Measurements from ENCODE around the gene SH3TC1. TPM values are rescaled to one million over a fixed set of nuclear protein-coding genes. Genes with fewer than 3 reads are reported as not detected.
A peak's percentile ranks its signal among the peaks of the same experiment; 100 is the strongest.

SH3TC1 gene
- total and polyA plus RNA-seq, 2 of the 13 experiments (the other 11 are each of a cell fraction or from before 2014, with no cell fraction given), result 14.9 to 21.8 TPM

DNA sequence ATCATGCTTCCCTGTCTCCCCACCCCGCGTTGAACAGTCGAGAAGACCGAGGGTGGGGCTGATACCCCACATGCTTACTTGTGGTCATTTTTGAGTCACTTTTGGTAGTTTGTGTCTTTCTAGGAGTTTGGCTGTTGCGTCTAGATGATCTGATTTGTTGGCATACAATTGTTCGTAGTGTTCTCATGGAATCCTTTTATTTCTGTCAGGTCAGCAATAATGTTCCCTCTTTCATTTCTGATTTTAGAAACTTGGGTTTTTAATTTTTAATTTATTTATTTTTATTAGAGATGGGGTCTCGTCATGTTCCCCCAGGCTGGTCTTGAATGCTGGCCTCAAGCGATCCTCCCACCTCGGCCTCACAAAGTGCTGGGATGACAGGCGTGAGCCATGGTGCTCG lies 30.9 kb downstream of the SH3TC1 start:
- Histone ChIP-seq H3K79me2 (ENCODE audit: insufficient read depth, low read length) (no peaks in the 10 kb centered on the region), H3K4me2 (ENCODE audit: low read depth, low read length) (no peak overlapping the region), H3K4me1 (ENCODE audit: insufficient read depth, low read length) (peaks cover 38% of the 10 kb centered on the region), H3K27me3 (ENCODE audit: control insufficient read depth in 1 of 2, insufficient read depth in 2 of 2, low read length in 2 of 2) (no peaks in the 10 kb centered on the region), H3K9ac (ENCODE audit: insufficient read depth, low read depth, low read length) (no peak overlapping the region), H3K4me3 (replicated peaks in 1 of 3; ENCODE audit: insufficient read depth in 1 of 3, low read depth in 2 of 3, low read length in 3 of 3) (no peak overlapping the region), H3K27ac (ENCODE audit: extremely low read length, insufficient read depth, low read length) (no peak overlapping the region), H2AFZ (ENCODE audit: low read length) (no peak overlapping the region), H3K36me3 (replicated peaks in 1 of 2; ENCODE audit: control insufficient read depth in 1 of 2, insufficient read depth in 2 of 2, low read length in 2 of 2) (peaks cover 13 to 33% of the 10 kb centered on the region in 2 experiments), H4K20me1 (ENCODE audit: insufficient read depth, low read length) (no peaks in the 10 kb centered on the region), H3K9me3 (ENCODE audit: low read length) (no peaks in the 10 kb centered on the region)
- ChIA-PET CTCF (ENCODE audit: low intra/inter-chr PET ratio, low total read pairs) (no interaction called here), POLR2A (no interaction called here)
- ATAC-seq (no peak), FAIRE-seq (no peak), DNase-seq (ENCODE audit: low spot score) (no peak)
- BruUV-seq (replicated peaks), result no TSS peak
- 0 out of 2 replicates have a peak, but pooled peaks have one; percentile 32 for TF ChIP-seq POLR2G (IDR thresholded peaks at IDR 0.05; ENCODE audit: low read depth, low read length)
- peak; percentile 95 for TF ChIP-seq MAFF (IDR thresholded peaks at IDR 0.05; ENCODE audit: low read depth, low read length)
- TF ChIP-seq, protein P1, sequence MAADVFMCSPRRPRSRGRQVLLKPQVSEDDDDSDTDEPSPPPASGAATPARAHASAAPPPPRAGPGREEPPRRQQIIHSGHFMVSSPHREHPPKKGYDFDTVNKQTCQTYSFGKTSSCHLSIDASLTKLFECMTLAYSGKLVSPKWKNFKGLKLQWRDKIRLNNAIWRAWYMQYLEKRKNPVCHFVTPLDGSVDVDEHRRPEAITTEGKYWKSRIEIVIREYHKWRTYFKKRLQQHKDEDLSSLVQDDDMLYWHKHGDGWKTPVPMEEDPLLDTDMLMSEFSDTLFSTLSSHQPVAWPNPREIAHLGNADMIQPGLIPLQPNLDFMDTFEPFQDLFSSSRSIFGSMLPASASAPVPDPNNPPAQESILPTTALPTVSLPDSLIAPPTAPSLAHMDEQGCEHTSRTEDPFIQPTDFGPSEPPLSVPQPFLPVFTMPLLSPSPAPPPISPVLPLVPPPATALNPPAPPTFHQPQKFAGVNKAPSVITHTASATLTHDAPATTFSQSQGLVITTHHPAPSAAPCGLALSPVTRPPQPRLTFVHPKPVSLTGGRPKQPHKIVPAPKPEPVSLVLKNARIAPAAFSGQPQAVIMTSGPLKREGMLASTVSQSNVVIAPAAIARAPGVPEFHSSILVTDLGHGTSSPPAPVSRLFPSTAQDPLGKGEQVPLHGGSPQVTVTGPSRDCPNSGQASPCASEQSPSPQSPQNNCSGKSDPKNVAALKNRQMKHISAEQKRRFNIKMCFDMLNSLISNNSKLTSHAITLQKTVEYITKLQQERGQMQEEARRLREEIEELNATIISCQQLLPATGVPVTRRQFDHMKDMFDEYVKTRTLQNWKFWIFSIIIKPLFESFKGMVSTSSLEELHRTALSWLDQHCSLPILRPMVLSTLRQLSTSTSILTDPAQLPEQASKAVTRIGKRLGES (CRISPR knock-in tag; IDR thresholded peaks at IDR 0.05; ENCODE audit: borderline replicate concordance), result no peak
- no peak for TF ChIP-seq SNAPC2 (CRISPR knock-in tag; IDR thresholded peaks at IDR 0.05)
- TF ChIP-seq MAFK (conservative IDR thresholded peaks at IDR 0.05 in 1 of 2, IDR thresholded peaks at IDR 0.05 in 1 of 2; ENCODE audit: low read length in 2 of 2), result peak; percentile 91 to 96
- 98% methylated on average over 11 of the region's 11 CpGs for WGBS (ENCODE audit: low lambda C conversion rate)
- in situ Hi-C loops (cut with HindIII; ENCODE audit: extremely low pct_ligation_motif_present, low pct_unique_long_range_greater_than_20kb), result no loop called here
- intact Hi-C loops (cut with micrococcal nuclease; ENCODE audit: unreplicated experiment), result no loop called here

DNA sequence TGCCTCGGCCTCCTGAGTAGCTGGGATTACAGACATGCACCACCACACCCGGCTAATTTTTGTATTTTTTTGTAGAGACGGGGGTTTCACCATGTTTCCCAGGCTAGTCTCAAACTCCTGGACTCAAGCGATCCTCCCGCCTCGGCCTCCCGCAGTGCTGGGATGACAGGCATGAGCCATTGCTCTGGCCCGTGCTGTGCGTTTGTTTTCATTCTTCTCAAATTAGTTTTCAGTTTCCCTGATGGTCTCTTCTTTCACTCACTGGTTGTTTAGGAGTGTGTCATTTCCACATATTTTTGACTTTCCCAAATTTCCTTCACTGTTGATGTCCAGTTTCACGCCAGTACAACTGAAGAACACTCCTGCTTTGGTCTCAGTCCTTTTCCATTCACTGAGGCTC lies 31.8 kb downstream of the SH3TC1 start:
- no peak for TF ChIP-seq RAD21 (CRISPR knock-in tag; IDR thresholded peaks at IDR 0.05)
- intact Hi-C loops (cut with micrococcal nuclease; ENCODE audit: unreplicated experiment), result no loop called here
- Histone ChIP-seq H3K4me1 (ENCODE audit: insufficient read depth, low read length) (peaks cover 29% of the 10 kb centered on the region), H3K27ac (ENCODE audit: extremely low read length, insufficient read depth, low read length) (no peak overlapping the region), H2AFZ (ENCODE audit: low read length) (no peak overlapping the region), H3K4me3 (replicated peaks in 1 of 3; ENCODE audit: insufficient read depth in 1 of 3, low read depth in 2 of 3, low read length in 3 of 3) (no peak overlapping the region), H3K9me3 (ENCODE audit: low read length) (no peaks in the 10 kb centered on the region), H3K9ac (ENCODE audit: insufficient read depth, low read depth, low read length) (no peak overlapping the region), H4K20me1 (ENCODE audit: insufficient read depth, low read length) (no peaks in the 10 kb centered on the region), H3K36me3 (replicated peaks in 1 of 2; ENCODE audit: control insufficient read depth in 1 of 2, insufficient read depth in 2 of 2, low read length in 2 of 2) (peaks cover 18 to 37% of the 10 kb centered on the region in 2 experiments; a peak in 4 of 5 replicates), H3K27me3 (ENCODE audit: control insufficient read depth in 1 of 2, insufficient read depth in 2 of 2, low read length in 2 of 2) (no peaks in the 10 kb centered on the region), H3K4me2 (ENCODE audit: low read depth, low read length) (no peak overlapping the region), H3K79me2 (ENCODE audit: insufficient read depth, low read length) (no peaks in the 10 kb centered on the region)
- DNase-seq (ENCODE audit: low spot score) (no peak), FAIRE-seq (no peak), ATAC-seq (no peak)
- BruUV-seq (replicated peaks), result no TSS peak
- POLR2A ChIA-PET, result no interaction called here
- CTCF ChIA-PET (ENCODE audit: low intra/inter-chr PET ratio, low total read pairs), result no interaction called here
- in situ Hi-C loops (cut with HindIII; ENCODE audit: extremely low pct_ligation_motif_present, low pct_unique_long_range_greater_than_20kb), result no loop called here
- WGBS (ENCODE audit: low lambda C conversion rate), result 98% methylated on average over 10 of the region's 10 CpGs

Data from HepG2 (cell line).